A549 (cell line): ENCODE results near the gene NSMF. TPM values are rescaled to one million over a fixed set of nuclear protein-coding genes. Genes with fewer than 3 reads are reported as not detected.

Experiments
- ATAC-seq, 2 experiments: fragments of 200-7000 bp in 1 of 2; fragments of >200 bp in 1 of 2; cut with Nextera tagmentation in 1 of 2; cut with Tn5 transposase in 1 of 2; 3 replicates each; pipeline versions ENCODE4 v1.8.0 to v1.9.1; 2018 to 2020; ENCODE audit warnings: mild to moderate bottlenecking in 1 of 2, moderate library complexity in 1 of 2
- CTCF ChIA-PET: fragments of 300-600 bp; sonication (Branson Sonifier 250); formaldehyde crosslinking; extraction: SDS; loops from one replicate; lab custom pipeline; 2021; ENCODE audit warnings: antibody characterized with exemption, inconsistent platforms; lab: Yijun Ruan, JAX
- POLR2A ChIA-PET: fragments of 350-600 bp; formaldehyde crosslinking; extraction: SDS; loops from one replicate; lab custom pipeline; 2021; ENCODE audit warnings: antibody characterized with exemption, inconsistent platforms; lab: Yijun Ruan, JAX
- DNase-seq, 2 experiments: peaks; one replicate each; pipeline versions ENCODE4 v3.0.0 to v3.0.0-alpha.2; 2011 to 2016; ENCODE audit warnings: low read depth in 1 of 2, low spot score in 1 of 2
- FAIRE-seq: peaks from 2 replicates; lab custom pipeline; 2011; peaks lifted over from hg19 to GRCh38; lab: Jason Lieb, UNC
- H3K27ac ChIP-seq, 2 experiments: fragments of >200 bp; sonication (Bioruptor Twin); formaldehyde crosslinking; 3 replicates each; pipeline ENCODE4 v1.5.1; 2016 to 2017
- H3K4me1 ChIP-seq: fragments of >200 bp; sonication (Bioruptor Twin); formaldehyde crosslinking; 3 replicates; pipeline ENCODE4 v1.6.1; 2016
- H3K4me2 ChIP-seq: fragments of >200 bp; sonication (Bioruptor Twin); formaldehyde crosslinking; 3 replicates; pipeline ENCODE4 v1.6.1; 2016
- H3K4me3 ChIP-seq: fragments of >200 bp; sonication (Bioruptor Twin); formaldehyde crosslinking; 3 replicates; pipeline ENCODE4 v1.5.1; 2016
- H3K9me3 ChIP-seq: fragments of >200 bp; sonication (Bioruptor Twin); formaldehyde crosslinking; 3 replicates; pipeline ENCODE4 v1.6.1; 2016
- ATOH8 ChIP-seq: fragments of 250-450 bp; sonication (Bioruptor Pico); IDR thresholded peaks from 2 replicates; pipeline ENCODE4 v1.5.0; 2020; ENCODE audit warnings: low read depth, mild to moderate bottlenecking, moderate library complexity
- BHLHE40 ChIP-seq: IDR thresholded peaks from 2 replicates; pipeline ENCODE4 v1.6.1; 2012; ENCODE audit warnings: low read depth, low read length, inconsistent platforms
- CBX2 ChIP-seq: fragments of 200-600 bp; sonication (generic); IDR thresholded peaks from 2 replicates; pipeline ENCODE4 v1.6.1; 2016; ENCODE audit warnings: low read depth, mild to moderate bottlenecking, borderline replicate concordance
- CHD2 ChIP-seq: fragments of 150-350 bp; IDR thresholded peaks from 2 replicates; pipeline ENCODE4 v1.6.1; 2014; ENCODE audit warnings: low read length; ENCODE audit not compliant: partially characterized antibody
- CTCF ChIP-seq: fragments of >200 bp; sonication (Bioruptor Twin); formaldehyde crosslinking; IDR thresholded peaks from 3 replicates; pipeline ENCODE4 v1.5.1; 2016
- E2F6 ChIP-seq: IDR thresholded peaks from 2 replicates; pipeline ENCODE4 v1.6.1; 2012; ENCODE audit warnings: low read depth, borderline replicate concordance
- ELK1 ChIP-seq: fragments of 150-350 bp; IDR thresholded peaks from 2 replicates; pipeline ENCODE4 v1.6.1; 2014; ENCODE audit warnings: low read depth, mild to moderate bottlenecking, low read length
- GATA3 ChIP-seq: IDR thresholded peaks from 2 replicates; pipeline ENCODE4 v1.6.1; 2012; ENCODE audit warnings: borderline replicate concordance
- HDAC2 ChIP-seq: fragments of 200-600 bp; sonication (generic); IDR thresholded peaks from 2 replicates; pipeline ENCODE4 v1.6.1; 2016
- HES2 ChIP-seq: fragments of >200 bp; sonication (Bioruptor Twin); formaldehyde crosslinking; IDR thresholded peaks from 2 replicates; pipeline ENCODE4 v1.6.1; 2016
- HOXB13 ChIP-seq: fragments of 250-450 bp; sonication (Bioruptor Pico); IDR thresholded peaks from 2 replicates; pipeline ENCODE4 v1.5.0; 2020; ENCODE audit warnings: low read depth, mild to moderate bottlenecking, moderate library complexity
- MAFK ChIP-seq: fragments of 450-650 bp; IDR thresholded peaks from 2 replicates; pipeline ENCODE4 v1.6.1; 2014; ENCODE audit not compliant: partially characterized antibody
- MAX ChIP-seq: IDR thresholded peaks from 2 replicates; pipeline ENCODE4 v1.6.1; 2012
- MYC ChIP-seq: IDR thresholded peaks from 2 replicates; pipeline ENCODE4 v1.6.1; 2012; ENCODE audit warnings: mild to moderate bottlenecking, inconsistent platforms, low read length, improper control_type of control experiment, borderline replicate concordance
- NFE2L2 ChIP-seq: fragments of 150-350 bp; conservative IDR thresholded peaks from 2 replicates; pipeline ENCODE4 v1.6.1; 2014; ENCODE audit warnings: low read length
- NR3C1 ChIP-seq: fragments of >200 bp; sonication (Bioruptor Twin); formaldehyde crosslinking; IDR thresholded peaks from 3 replicates; pipeline ENCODE4 v1.6.1; 2017
- PHF8 ChIP-seq: fragments of 200-600 bp; sonication (generic); IDR thresholded peaks from 2 replicates; pipeline ENCODE4 v1.6.1; 2016; ENCODE audit warnings: low read depth, mild to moderate bottlenecking, antibody characterized with exemption, moderate library complexity, borderline replicate concordance
- POLR2AphosphoS2 ChIP-seq: conservative IDR thresholded peaks from 2 replicates; pipeline ENCODE4 v1.6.1; 2012; ENCODE audit warnings: low read length, improper control_type of control experiment, inconsistent platforms
- RAD21 ChIP-seq, 2 experiments: fragments of >200 bp in 1 of 2; sonication (Bioruptor Twin) in 1 of 2; formaldehyde crosslinking in 1 of 2; IDR thresholded peaks in 1 of 2; conservative IDR thresholded peaks in 1 of 2; 2 replicates in 1 of 2; 3 replicates in 1 of 2; pipeline ENCODE4 v1.6.1; 2012 to 2018; ENCODE audit warnings: inconsistent platforms in 1 of 2
- RCOR1 ChIP-seq: fragments of 150-350 bp; IDR thresholded peaks from 2 replicates; pipeline ENCODE4 v1.6.1; 2014; ENCODE audit warnings: antibody characterized with exemption, low read length, low read depth
- REST ChIP-seq: fragments of 200-600 bp; sonication (generic); IDR thresholded peaks from 2 replicates; pipeline ENCODE4 v1.6.1; 2016; ENCODE audit warnings: antibody characterized with exemption, mild to moderate bottlenecking, moderate library complexity
- RNF2 ChIP-seq: fragments of 200-600 bp; sonication (generic); IDR thresholded peaks from 2 replicates; pipeline ENCODE4 v1.6.1; 2016; ENCODE audit warnings: low read depth, mild to moderate bottlenecking, antibody characterized with exemption, moderate library complexity, borderline replicate concordance
- SMC3 ChIP-seq: fragments of >200 bp; sonication (Bioruptor Twin); formaldehyde crosslinking; IDR thresholded peaks from 3 replicates; pipeline ENCODE4 v1.6.1; 2018; ENCODE audit warnings: inconsistent platforms
- SREBF2 ChIP-seq: fragments of 450-650 bp; IDR thresholded peaks from 2 replicates; pipeline ENCODE4 v1.6.1; 2014; ENCODE audit warnings: mild to moderate bottlenecking, moderate library complexity
- TFCP2L1 ChIP-seq: fragments of 250-450 bp; sonication (Bioruptor Pico); IDR thresholded peaks from 2 replicates; pipeline ENCODE4 v1.5.0; 2021; ENCODE audit warnings: mild to moderate bottlenecking
- ZC3H11A ChIP-seq: fragments of 450-650 bp; IDR thresholded peaks from 2 replicates; pipeline ENCODE4 v1.6.1; 2014; ENCODE audit warnings: antibody characterized with exemption, mild to moderate bottlenecking
- ZNF302 ChIP-seq: fragments of 250-450 bp; sonication (Bioruptor Pico); IDR thresholded peaks from 2 replicates; pipeline ENCODE4 v1.9.0; 2021; ENCODE audit warnings: inconsistent platforms, mild to moderate bottlenecking, moderate library complexity
- WGBS: methylation state at CpG from one replicate; pipeline ENCODE4 v1.1.6; 2017; ENCODE audit errors: missing lambda C conversion rate; 5-methylcytosine and 5-hydroxymethylcytosine counted together
- polyA plus RNA-seq, 4 experiments: library from polyadenylated mRNA; depleted of rRNA in 3 of 4; stranded (reverse); fragments of >200 nt; fragmentation: RNase III in 1 of 4; extraction: RNeasy Plus Mini Kit Qiagen cat#74134 plus additional on column Dnase treatment in 1 of 4; gene quantifications; 2 replicates in 3 of 4; 3 replicates in 1 of 4; pipeline ENCODE4 v1.2.3, GENCODE V29; 2011 to 2017

The NSMF gene
- polyA plus RNA-seq, 2 of the 4 experiments (the other 2 are of a cell fraction): 16.0 to 29.2 TPM

GRCh38 chr9:137491735-137492432, 32.8 kb upstream of the NSMF start:
- Histone ChIP-seq H3K4me3 (no peak overlapping the region), H3K9me3 (no peaks in the 10 kb centered on the region), H3K4me1 (no peaks in the 10 kb centered on the region), H3K27ac (no peak overlapping the region), H3K4me2 (no peak overlapping the region)
- CTCF ChIA-PET: interaction anchor here (1.2 kb wide), 1 partner anchor 10 kb away, joined by 4 read pairs; no protein-coding TSS in a partner anchor
- POLR2A ChIA-PET: no interaction called here
- DNase-seq: no peak
- no peak for ATAC-seq
- no peak for FAIRE-seq
- TF ChIP-seq MAX: no peak
- no peak for TF ChIP-seq NFE2L2
- no peak for TF ChIP-seq CBX2
- no peak for TF ChIP-seq POLR2AphosphoS2
- no peak for TF ChIP-seq ATOH8 (CRISPR knock-in tag)
- no peak for TF ChIP-seq RCOR1
- no peak for TF ChIP-seq TFCP2L1 (CRISPR knock-in tag)
- no peak for TF ChIP-seq HES2
- TF ChIP-seq MAFK: no peak
- TF ChIP-seq HOXB13 (CRISPR knock-in tag): no peak
- TF ChIP-seq CHD2: no peak
- no peak for TF ChIP-seq GATA3
- no peak for TF ChIP-seq HDAC2
- no peak for TF ChIP-seq E2F6
- no peak for TF ChIP-seq RNF2
- 87% methylated on average over 13 of the region's 13 CpGs for WGBS

- Histone ChIP-seq H3K9me3 (no peaks in the 10 kb centered on the region), H3K4me2 (no peak overlapping the region), H3K27ac (no peak overlapping the region), H3K4me3 (no peak overlapping the region), H3K4me1 (no peaks in the 10 kb centered on the region)
- CTCF ChIA-PET: interaction anchor here (0.6 to 1.3 kb wide), 2 partner anchors 30 to 95 kb away, joined by 3 read pairs; no protein-coding TSS in a partner anchor
- WGBS: 83% methylated on average over 9 of the region's 9 CpGs
- ATAC-seq: no peak
- no peak for DNase-seq
- POLR2A ChIA-PET: no interaction called here
- FAIRE-seq: no peak
- TF ChIP-seq CTCF (no peak), CHD2 (no peak), MYC (no peak), ZNF302 (CRISPR knock-in tag) (no peak), PHF8 (no peak), SMC3 (no peak), POLR2AphosphoS2 (no peak), MAFK (no peak), BHLHE40 (no peak), RAD21 (conservative IDR thresholded peaks at IDR 0.05 in 1 of 2, IDR thresholded peaks at IDR 0.05 in 1 of 2) (no peak), ZC3H11A (no peak), RNF2 (no peak), NR3C1 (no peak), ELK1 (no peak), REST (no peak), SREBF2 (no peak)
Measured at GRCh38 chr9:137490532-137491186, 31.5 kb upstream of the NSMF start.
